ENCODE measurements around the gene SLC26A2.

- TF ChIP-seq POLR2A (IDR thresholded peaks at IDR 0.05) (no peak), CTCF (IDR thresholded peaks at IDR 0.05) (no peak), EP300 (IDR thresholded peaks at IDR 0.05) (no peak)
Observed at GRCh38 chr5:149916334-149917072, 44.1 kb upstream of the SLC26A2 start.
